NB4 (cell line): ENCODE results near the gene AUP1.

Experiments used
- CTCF ChIP-seq: IDR thresholded peaks from one replicate; pipeline ENCODE4 v1.5.1; 2012; ENCODE audit warnings: low read depth, low read length
- MYC ChIP-seq: IDR thresholded peaks from 2 replicates; pipeline ENCODE4 v1.6.1; 2011; ENCODE audit warnings: low read depth, low read length
- POLR2A ChIP-seq: IDR thresholded peaks from 2 replicates; pipeline ENCODE4 v1.6.1; 2011; ENCODE audit warnings: mild to moderate bottlenecking; ENCODE audit not compliant: insufficient read length; ENCODE audit errors: extremely low read depth

GRCh38 chr2:74576211-74576862 lies 46.8 kb upstream of the AUP1 start:
- TF ChIP-seq CTCF: no peak
- no peak for TF ChIP-seq POLR2A
- TF ChIP-seq MYC: no peak
